SKM-1 (cell line): ENCODE measurements around the gene SMG6.

ENCODE experiments used
- DNase-seq: peaks from one replicate; lab custom pipeline; 2025; ENCODE audit not compliant: unreplicated experiment; lab: John Stamatoyannopoulos, UW

The SMG6 gene

DNA sequence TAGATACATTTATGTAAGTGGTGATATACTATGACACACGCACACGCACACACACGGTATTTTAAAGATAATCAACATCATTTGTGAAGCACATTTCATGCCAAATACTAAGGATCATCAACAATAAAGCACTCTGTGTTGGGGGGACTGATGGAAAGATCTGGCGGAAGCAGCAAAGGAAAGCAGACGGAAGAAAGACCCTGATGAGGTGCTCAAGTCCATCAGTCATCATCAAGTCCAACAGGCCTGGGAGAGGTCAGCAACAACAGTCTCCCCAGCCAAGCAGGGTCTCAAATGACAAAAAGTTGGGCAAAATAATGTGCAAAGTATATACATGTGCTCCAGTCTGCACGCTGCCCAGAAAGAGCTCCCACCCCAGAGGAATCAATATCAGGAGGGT, 193.1 kb downstream of the SMG6 start:
- no peak for DNase-seq

DNA sequence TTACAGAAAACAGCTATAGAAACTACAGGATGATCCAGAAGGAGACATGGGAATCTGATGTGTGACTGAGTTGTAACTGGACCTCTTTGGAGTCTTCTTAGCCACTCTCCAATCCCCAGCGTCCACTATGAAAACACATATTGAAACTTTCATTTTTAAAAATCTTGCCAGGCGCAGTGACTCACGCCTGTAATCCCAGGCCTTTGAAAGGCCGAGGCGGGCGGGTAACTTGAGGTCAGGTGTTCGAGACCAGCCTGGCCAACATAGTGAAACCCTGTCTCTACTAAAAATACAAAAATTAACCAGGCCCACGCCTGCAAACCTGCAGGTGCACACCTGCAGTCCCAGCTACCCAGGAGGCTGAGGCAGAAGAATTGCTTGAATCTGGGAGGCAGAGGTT, 195.4 kb downstream of the SMG6 start:
- no peak for DNase-seq

DNA sequence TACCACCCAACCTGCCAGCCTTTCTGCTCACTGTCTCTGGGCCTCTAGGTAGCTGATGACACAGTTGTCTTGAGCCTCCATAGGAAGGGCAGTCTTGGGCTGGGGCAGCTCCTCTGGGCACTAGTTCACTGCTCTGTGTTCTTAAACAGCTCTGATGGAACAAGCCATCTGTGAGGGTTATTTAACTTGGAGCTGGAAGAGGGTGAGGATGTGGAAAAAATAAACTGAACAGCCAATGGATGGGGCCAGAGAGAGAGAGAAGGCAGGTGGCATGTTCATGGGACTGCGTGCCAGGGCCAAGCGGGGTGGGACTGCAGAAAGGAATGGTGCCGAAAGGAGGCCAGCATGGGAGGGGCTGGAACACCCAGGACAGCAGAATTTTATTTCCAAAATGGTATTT, 196.1 kb downstream of the SMG6 start:
- no peak for DNase-seq

DNA sequence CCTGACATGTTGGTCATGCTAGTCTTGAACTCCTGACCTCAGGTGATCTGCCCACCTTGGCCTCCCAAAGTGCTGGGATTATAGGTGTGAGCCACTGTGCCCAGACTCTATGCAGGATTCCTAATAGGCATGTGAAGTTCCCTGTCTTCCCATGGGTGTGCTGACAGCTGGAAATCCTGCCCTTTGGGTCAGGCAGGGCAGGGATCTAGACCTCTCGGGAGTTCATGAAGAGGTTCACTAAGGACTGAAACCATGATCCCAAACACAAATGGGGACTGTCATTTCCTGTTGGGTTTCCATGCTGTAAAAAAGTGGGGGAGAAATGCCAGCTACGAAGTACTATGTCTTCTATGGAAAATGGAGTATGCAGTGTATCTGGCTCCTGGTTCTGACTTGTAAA, 196.5 kb downstream of the SMG6 start:
- no peak for DNase-seq

DNA sequence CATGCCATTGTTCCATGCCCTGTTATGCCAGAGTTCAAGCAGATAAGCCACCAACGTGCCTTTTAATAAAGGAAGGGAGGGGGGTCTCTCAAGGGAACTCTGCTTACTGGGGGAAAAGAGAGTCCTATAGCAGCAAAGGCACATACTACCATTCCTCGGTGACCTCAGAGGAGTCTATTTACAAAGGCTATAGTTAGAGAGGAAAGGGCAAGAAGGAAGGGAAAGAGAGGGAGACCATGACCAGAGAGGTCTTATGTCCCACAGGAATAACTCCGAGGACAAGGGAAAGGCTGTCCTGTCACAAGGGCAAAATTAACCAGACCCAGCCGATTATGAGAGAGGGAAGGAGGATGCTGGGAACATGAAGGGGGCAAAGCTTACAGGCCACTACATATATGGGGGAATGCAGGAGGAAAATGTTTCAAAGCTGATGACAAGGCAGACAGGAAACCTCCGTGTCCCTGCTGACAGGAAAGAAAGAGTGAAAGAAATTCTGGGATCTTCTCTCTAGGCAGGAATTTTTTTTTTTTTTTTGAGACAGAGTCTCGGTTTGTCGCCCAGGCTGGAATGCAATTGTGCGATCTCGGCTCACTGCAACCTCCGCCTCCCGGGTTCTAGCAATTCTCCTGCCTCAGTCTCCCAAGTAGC, 197.2 kb downstream of the SMG6 start:
- DNase-seq = no peak

DNA sequence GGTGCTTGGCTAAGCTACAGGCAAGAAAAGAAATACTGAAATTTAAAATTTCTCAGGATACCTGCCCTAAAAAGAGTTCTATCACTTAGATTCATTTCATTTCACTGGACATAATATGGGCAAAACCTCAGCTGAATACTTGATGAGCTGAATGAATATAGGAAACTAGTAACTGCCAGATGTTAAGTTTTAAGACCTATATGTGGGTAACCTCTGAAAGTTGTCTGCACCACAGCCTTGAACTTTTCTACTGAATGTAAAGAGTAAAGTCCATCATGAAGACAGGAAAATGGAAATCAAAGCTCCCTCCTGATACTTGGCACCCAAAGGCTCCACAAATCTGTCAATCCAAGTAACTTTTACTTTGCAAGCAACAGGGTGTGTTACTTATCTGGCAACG, 197.9 kb downstream of the SMG6 start:
- DNase-seq = no peak

DNA sequence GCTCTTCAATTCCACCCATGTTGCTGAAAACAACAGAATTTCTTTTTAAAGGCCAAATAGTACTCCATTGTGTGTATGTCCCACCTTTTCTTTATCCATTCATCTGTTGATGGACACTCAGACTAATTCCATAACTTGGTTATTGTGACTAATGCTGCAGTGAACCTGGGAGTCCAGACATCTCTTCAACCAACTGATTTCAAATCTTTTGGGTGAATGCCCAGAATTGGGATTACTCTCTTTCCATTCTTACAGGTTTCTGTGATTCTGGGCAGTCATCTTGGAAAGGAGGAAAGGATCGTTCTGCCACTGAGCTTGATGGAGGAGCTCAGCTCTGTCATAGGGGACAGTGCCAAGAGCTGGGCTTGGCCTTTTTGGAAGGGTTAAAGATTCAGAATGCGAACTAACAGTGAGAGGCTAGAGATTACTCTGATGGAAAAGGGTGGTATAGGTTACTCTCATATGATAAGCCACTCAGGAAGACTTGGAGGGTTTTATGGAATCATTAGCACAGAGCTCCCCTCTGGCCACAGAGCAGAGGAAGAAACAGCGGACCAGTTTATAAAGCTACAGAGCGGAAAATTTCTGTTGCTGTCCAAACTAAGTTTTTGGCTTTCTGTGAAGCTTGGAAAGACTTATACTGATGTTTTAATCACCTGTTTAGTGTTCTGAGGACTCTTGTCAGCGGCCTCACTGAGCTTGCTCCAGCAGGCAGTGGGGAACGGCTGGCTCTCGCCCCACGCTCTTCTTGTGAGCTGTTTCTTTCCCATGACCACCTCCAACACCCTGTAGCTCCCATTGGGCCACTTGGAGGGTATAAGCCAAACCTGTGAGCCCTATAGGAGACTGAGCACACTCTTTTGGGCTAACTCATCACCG, 200.4 kb downstream of the SMG6 start:
- DNase-seq = no peak

DNA sequence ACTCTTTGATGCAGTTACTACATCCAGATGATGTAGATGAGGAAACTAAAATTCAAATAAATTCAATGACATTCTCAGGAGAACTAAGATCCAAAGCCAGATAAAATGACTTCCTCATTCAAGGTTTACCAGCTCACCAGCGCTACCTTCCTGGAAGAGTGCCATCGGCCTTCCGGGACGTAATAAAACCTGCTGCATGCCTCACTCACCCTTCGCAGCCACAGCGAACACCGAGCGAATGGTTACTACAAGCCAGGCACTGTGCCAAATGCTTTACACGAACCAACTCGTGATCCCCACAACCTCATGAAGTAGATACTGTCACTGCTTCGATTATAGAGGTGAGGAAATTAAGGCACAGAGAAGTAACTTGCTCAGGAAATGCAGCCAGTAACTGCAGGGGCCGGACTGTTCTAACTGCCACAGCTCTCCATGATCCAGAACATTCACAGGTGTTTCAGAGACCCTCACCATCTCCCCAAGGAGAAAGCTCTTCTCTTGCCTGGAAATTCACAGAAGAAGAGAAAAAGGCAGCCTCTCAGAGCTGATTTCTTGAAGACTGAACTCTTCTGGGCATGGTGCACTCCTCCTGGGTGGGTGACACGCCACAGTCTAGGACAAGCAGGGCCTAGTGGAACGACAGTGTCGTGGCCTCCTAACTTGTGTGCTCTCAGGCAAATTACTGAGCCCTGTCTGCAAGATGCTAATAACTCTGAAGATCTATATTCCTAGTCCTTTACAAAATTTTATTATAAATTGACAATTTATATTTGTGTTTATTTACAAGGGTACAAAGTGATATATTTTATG, 201.9 kb downstream of the SMG6 start:
- no peak for DNase-seq

DNA sequence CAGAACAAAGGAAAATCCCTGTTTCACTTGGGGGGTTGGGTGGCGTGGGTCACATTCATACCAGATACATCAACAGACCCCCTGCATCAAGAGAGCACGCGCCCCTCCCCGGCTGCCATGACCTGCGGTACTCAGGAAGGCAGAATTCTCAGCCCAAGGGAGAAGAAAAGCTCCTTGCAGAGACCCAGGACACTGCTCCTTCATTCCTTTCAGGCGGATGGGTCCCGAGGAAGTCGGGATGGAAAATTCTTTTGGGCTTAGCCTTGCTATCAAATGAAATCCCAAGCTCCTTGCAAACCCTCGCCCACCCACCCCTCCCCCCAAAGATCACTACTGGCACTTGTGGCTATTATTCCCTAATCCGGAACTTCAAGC, 208.1 kb downstream of the SMG6 start:
- DNase-seq = no peak

DNA sequence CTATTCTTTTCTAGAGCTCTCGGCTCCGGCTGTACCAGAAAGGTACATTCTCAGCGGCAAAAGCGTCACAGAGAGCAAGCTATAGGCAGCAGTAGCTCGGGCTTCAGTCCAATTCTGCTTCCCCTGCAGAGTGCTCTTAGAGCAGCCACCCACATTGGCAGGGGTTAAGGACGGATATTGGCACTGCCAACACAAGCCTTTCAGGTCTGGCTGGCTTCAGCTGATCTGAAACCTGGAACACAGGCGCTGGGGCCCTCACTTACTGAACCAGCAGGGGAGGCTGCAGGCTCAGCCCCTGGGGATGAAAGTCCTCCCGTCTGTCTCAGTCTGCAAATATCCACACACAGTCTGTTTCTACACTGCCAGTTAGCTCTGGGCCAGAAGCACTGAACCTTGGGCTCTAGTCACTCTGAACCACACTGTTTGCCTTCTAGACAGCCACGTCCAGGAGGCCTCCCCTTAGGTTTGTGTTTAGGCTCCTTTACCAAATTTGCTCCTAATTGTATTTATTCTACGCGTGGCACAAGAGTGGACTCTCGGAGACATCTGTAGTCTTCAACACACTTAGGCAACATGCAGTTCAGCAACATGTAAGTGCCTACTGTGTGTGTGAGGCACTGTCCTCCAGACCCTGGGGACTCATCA, 208.6 kb downstream of the SMG6 start:
- no peak for DNase-seq

DNA sequence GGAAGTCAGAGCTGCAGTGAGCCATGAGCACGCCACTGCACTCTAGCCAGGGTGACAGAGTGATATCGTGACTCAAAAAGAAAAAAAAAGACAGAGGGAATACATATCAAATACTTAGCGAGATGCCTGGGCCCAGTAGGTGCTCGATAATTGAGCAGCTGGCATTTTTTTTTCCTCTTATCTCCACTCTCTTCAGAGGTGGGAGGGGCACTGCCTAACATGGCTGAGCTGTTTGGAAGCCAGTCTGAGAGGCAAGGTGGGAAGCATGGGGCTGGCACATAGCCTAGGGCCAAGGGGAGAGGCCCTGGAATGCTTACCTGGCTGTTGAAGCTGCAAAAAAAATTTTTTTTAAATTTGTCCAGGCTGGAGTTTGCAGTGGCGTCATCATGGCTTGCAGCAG, 210.2 kb downstream of the SMG6 start:
- no peak for DNase-seq

DNA sequence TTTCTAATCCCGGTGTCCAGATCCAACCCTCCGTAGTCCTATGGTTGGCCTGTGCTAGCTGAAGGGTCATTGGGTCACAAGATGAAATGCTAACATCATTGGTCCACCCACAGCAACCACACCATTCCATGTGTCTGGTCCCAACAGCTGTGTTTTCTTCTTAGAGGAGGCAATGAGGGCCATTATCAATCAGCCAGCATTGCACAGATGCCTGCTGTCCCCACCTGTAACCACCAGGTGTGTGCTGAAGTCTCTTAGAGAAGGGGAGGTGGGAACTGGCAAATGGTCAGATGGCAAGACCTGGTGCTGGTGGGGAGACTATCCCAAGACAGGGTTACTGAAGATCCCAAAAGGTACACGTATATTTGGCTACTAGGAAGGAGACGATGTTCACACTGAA, 211.3 kb downstream of the SMG6 start:
- DNase-seq = no peak

DNA sequence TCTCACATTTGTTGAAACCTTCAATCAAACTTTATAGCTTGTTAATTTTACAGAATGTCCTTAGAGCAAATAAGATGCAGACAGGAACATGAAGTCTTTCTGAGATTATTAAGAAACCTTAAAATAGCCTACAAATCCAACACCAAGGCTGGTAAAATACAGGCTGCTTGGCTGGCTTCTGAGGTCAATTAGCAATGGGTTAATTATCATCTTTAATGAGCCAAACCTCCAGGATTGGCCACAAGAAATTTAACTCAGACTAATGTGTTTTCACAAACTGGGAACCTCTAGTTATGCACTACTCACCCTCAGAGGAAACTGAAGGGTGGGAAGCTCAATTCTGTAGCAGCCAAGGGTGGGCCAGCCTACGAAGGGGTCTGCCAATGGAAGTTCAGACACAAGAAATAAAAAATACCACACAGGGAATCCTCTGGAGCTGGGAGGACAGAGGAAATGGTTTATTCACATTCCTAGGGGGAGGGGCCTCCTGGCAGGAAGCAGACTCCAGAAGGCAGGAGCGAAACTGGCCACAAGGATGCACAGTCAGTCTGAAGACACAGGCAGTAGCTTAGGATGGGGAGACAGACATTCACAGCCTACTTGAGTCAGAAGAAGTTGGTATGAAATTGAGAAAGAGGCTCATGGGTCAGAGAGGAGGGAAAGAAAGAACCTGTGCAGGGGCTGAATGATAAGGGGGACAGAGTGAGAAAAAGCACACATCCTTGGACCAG, 212.6 kb downstream of the SMG6 start:
- DNase-seq = no peak

DNA sequence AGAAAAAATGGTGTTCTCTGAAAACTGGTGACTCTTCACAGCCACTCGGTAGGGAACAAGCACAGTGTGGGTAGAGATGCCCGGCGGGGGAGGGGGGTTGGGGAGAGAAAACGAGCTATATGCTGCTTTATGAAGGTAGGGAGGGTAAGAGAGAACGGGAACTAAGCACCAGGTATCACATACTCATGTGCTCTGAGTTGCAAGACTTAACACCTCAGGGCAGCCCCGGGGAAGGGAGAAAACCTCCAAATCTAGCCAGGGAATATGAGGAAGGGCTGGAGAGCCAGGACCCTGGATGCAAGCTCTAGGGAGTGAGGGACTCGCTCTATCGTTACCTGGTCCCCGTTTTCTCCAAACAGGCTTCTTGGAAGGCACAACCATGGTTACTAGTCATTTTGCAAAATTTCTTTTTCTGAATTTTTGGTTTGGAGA, 213.4 kb downstream of the SMG6 start:
- DNase-seq = no peak

DNA sequence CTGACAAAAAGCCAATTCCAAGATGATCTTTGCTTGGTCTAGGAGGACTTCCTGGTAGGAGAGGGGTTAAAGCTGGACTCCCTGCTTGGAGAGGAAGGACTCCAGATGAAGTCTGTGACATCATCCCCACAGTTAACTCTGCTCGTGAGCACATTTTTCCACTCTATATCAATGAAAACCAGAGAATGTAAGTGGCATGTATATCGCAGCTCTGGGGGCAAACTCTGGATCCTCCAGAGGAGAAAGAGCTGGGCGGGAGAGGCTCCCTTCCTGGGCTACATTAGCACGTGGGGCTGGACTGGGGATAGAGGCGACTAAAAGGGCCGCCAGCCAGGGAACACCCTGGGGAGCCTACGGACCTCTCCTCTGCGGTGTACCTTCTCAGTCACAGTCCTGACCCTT, 214.6 kb downstream of the SMG6 start:
- no peak for DNase-seq

DNA sequence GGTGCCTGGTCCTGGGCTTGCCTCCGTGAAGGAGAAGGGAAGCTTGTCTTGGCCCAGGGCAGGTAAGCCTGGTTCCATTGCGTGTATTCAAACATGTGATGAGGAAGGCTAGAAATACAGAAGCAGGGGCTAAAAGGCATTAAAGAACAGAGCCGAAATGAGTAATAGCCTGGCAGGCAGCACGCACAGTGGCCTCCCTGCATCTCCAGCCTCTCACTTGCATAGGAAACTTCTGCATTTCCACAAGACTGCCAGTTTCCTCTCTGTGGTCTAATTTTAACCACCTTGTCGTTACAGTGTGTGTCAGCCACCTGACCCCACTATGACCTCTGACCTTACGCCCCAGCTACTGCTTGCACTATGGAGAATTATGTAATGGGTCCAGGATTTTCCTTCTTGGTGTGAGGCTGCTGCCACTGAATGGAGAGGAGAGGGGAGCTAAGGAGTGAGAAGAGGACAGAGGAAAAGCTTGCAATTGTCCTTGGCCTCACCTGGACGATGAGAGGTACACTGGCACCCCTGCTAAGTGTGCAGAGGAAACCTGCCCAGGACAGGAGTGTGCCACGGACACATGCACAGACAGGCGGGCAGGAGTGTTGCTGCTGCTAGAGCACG, 215.9 kb downstream of the SMG6 start:
- peak; percentile 84 for DNase-seq

DNA sequence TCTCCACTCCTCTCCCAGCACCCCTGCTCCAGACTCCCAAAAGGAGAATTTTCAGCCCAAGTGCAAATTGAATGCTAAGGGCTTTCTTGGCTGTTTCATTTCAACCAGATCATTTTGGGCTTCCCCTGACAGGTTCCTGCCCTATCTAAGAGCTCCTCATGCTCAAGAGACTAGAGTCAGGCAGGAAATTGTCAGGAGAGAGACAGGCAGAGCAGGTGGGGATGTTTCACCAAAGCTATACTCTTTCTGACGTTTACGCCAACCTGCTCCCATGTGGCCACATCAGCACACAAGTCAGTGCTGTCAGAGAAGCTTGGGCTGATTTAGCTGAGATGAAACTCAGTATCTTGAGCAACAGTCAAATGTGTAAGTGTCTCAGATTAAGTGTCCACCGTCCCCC, 217.3 kb downstream of the SMG6 start:
- DNase-seq = no peak

DNA sequence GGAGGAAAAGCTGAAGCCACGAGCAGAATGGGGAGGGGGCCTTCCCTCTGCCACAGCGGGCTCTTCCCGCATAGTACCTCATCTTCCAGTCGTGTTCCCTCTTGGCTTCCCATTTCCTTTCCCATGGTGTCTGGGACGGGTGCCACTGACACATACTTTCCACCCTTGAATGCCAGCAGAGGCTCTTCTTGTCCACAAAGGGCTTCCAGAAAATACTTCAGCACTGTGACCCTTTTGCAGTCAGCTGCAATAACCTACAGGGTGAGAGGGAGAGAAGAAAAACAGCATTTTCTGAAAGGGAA, 218.0 kb downstream of the SMG6 start:
- no peak for DNase-seq

DNA sequence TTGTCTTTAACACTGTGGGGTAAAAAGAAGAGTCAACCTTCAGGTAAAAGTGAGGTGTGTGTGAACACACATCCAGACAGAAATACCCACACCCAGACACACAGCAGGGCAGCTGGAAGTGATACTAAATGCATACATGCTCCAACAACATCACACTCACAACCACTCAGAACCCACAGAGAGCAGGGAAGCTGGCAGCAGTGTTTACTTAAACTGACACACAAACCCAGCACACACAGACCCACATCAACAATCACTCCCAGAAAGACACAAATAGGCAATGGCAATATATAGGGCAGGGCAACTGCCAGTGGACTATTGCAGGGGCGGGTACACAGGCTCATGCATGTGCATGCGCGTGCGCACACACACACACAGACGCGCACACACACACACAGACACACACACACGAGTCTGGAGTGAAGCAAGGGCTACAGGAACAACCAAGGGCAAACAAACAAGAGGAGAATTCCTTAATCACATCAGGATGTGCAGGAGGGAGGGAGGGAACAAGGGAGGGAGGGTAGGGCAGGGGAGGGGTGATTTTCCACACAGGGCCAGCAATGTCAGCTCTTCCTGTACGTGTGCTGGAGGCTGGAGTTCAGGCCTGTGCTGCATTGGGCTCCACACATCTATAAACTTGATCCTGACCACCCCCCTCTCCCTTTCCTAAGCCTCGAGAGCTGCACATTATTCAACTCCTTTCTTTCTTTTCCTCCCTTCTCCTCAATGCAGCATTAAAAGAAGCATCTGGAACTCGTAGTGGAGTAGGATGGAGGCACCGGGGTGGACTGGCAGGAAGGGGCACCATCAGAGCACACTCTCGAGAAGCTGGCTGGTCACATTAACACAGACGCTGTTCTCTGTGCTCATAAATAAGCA, 218.6 kb downstream of the SMG6 start:
- no peak for DNase-seq
